ENCODE measurements around the gene DBP. TPM values are rescaled to one million over a fixed set of nuclear protein-coding genes. Genes with fewer than 3 reads are reported as not detected.

Gene DBP, protein sequence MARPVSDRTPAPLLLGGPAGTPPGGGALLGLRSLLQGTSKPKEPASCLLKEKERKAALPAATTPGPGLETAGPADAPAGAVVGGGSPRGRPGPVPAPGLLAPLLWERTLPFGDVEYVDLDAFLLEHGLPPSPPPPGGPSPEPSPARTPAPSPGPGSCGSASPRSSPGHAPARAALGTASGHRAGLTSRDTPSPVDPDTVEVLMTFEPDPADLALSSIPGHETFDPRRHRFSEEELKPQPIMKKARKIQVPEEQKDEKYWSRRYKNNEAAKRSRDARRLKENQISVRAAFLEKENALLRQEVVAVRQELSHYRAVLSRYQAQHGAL
- total RNA-seq = 7.6 TPM

DNA sequence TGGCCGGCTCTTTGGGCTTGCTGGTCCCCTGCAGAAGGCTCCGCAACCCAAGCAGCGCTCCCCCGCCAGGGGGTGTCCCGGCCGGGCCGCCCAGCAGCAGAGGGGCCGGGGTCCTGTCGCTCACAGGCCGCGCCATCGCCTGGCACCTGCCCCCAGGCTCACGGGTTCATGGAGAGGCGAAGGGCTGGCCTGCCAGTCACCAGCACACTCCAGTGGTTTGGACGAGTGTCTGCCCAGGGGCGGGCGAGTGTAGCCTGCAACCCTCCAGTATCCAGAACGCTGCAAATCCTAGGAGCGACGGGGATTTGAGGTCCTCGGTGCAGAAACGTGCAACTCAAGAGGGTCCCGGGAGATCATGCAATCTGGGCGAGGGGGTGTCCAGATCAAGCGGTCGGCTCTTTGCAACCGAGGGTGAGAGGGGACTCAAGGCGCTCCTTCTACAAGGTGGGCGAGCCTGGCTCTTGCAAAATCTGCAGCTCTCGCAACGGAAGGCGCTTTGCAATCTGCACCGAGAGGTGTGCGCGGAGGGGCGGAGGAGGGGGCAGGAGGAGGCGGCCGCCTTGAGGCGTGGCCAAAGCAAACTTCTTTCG, at the start of gene DBP:
TSS of gene DBP (minus strand) at position 521 of the 590 bp plus-strand sequence. CDS start at position 136, 385 bp downstream.

DNA sequence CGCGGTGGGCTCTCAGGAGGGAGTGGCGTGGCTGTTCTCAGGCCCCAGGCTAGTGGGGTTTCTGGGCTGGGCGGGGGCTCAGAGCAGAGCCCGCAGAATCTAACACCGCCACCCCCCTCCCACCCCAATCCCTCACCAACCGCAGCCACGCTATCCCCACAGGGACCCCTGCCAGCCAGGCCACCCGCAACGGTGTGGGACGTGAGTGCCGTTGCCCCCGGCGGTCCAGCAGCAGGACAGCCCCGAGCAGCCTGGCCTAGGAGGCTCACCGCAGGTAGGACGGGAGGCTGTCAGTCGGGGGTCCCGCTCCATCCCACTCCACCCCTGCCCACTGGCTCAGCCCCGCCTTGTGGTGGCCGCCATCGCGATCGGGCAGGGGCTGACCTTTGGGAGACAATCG, 35.8 kb upstream of the DBP start, which contains the start of gene NTN5:
TSS of gene NTN5 (minus strand) at position 24 of the 400 bp plus-strand sequence. CDS start 2,031 bp downstream, outside the sequence.

DNA sequence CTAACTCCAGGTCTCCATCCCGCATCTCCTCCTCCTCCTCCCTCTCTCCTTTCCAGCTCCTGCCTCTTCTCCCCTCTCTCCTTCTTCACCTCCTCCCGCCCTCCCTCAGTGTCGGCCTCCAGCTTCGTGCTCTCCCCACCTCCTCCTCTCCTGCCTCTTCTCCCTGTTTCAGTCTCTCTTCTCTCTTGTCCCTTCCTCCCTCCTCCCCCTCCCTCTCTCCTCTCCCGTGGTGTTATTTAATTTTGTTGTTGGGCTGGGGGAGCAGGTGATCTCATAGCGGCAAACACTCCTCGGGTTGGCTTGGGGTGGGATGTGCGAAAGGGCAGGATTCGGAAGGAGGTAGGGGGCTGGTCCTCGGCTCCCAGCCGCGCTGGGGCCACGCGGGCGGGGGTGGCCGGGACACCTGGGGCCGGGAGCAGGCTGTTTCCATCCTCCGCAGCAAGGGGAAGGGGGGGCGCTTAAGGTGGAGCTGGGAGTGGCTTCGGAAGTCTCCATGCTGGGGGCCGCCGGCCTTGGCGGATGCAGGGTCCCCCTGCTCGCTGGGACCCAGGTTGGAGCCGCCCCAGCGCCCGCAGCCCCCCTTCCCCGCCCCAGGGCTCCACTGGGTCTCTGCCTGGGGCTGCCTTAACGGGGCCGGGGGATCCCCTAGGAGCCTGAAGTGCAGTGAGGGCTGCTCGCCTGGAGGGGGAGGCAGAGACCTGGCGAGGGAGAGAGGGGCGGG, 9.0 kb upstream of the DBP start, which contains the start of gene CA11:
TSS of gene CA11 (minus strand) at position 187 of the 721 bp plus-strand sequence. CDS start 555 bp downstream, outside the sequence.

DNA sequence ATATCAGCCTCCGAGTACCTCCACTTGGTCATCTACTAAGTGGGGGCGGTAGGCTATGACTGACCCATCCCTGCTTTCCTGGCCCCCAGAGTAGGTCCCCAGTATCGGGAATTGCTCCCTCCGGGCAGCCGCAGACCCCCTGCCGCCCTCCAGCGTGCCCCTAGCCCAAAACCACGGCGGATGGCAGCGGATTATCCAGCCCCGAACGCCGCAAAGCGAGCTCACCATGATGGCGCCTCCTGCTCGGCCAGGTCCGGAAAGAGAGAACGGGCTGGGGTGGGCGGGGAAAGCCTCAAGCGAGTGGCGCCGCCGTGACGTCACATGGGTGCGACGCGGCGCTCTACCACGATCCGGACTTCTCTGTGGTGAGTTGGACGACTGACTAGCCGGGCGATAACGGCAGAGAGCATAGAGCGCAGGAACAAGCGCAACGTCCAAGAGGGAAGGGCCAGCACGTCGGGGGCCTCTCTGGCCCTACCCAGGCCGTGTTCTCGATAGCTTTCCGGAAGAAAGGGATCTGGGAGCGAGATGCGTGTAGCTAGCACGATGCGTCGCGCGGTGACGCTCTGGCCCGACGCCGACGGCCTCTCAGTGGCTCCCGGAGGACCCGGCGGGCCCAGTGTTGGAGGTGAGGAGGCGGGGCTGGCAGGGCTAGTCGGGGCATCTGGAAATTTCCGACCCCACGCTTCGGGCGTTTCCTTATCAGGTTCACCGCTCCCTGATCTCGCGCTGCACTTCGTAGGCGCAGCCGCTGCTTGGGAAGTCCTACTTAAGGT, 18.1 kb downstream of the DBP start, which contains the start of the genes RPL18 and SPHK2:
TSS of gene RPL18 (minus strand) at position 263 of the 776 bp plus-strand sequence. CDS start at position 228, 35 bp downstream.
TSS of gene SPHK2 (plus strand) at position 591 of the 776 bp plus-strand sequence. CDS start 1,009 bp downstream, outside the sequence.

DNA sequence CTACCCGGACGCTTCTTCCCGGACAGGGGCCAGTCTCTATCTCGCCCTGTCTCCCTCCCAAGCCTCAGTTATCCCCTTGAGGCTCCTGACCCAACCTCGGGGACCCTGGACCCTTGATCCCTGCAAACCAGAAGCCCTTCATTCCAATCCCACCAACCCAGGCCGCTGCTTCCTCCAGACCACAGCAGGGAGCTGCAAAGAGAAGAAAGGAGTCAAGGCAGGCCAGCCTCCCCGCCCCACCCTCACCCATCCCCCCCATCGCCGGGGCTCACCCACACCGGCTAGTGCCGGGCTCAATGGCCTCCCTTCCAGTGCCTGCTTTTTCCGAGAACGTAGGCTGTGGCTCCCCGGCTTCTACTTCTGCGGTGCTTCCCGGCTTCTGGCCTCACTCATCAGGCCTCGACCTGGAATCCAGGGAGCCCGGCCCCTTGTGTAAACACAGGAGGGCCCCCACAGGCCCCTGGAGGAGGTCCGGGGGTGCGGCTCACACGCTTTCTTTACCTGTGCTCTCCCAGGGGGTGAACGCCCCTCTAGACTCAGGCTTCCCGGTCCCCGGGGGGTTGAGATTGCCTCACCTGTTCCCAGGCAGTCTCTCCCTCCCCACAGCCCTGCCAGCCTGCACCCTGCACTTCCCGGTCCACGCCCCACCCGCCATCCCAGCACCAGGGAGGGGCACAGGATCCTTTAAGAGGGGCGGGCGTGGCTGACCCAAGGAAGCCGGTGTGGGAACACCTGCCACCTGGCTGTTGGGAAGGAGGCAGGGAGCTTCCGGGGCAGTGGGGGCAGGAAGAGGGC, 22.5 kb downstream of the DBP start, which contains the start of gene FAM83E:
TSS of gene FAM83E (minus strand) at position 641 of the 795 bp plus-strand sequence. CDS start 1,704 bp downstream, outside the sequence.

DNA sequence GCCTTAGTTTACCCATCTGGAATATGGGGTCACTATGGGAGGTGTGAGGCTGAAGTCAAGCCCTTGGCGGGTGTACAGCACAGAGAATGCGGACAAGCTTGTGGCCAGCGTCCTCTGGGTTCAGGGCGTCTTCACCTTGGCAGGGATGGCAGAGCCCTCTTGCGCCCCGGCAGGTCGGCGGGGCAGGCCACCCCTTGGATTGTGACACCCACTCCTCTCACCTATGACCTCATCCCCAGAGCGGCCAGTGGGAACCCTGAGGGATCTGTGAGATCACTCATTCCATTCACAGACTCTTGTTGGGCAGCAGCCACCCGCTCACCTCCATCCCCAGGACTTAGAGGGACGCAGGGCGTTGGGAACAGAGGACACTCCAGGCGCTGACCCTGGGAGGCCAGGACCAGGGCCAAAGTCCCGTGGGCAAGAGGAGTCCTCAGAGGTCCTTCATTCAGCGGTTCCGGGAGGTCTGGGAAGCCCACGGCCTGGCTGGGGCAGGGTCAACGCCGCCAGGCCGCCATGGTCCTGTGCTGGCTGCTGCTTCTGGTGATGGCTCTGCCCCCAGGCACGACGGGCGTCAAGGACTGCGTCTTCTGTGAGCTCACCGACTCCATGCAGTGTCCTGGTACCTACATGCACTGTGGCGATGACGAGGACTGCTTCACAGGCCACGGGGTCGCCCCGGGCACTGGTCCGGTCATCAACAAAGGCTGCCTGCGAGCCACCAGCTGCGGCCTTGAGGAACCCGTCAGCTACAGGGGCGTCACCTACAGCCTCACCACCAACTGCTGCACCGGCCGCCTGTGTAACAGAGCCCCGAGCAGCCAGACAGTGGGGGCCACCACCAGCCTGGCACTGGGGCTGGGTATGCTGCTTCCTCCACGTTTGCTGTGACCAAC, 30.5 kb downstream of the DBP start, which contains the start of gene SPACA4:
TSS of gene SPACA4 (plus strand) at position 280 of the 896 bp plus-strand sequence. CDS start at position 517, 237 bp downstream.

Other genes starting within 250 kb of the DBP start
- gene KDELR1, start 245.8 kb downstream of the DBP start, total RNA-seq = 35.3 TPM
- gene GRIN2D, start 243.7 kb downstream of the DBP start, total RNA-seq = 15.7 TPM
- gene GRWD1, start 191.4 kb downstream of the DBP start, total RNA-seq = 11.8 TPM
- gene KCNJ14, start 181.8 kb downstream of the DBP start, total RNA-seq = 0.92 TPM
- gene CYTH2, start 168.0 kb downstream of the DBP start, total RNA-seq = 57.7 TPM
- 16.4 TPM for gene LMTK3, start 125.5 kb downstream of the DBP start, total RNA-seq
- gene SULT2B1, start 85.2 kb downstream of the DBP start, total RNA-seq = not detected
- not detected for gene SPACA4, start 30.6 kb downstream of the DBP start, total RNA-seq
- gene FAM83E, start 22.3 kb downstream of the DBP start, total RNA-seq = not detected
- 1,122 TPM for gene RPL18, start 18.2 kb downstream of the DBP start, total RNA-seq
- 12.5 TPM for gene SPHK2, start 17.9 kb downstream of the DBP start, total RNA-seq
- gene CA11, start 8.8 kb upstream of the DBP start, total RNA-seq = 21.9 TPM
- gene NTN5, start 35.6 kb upstream of the DBP start, total RNA-seq = not detected
- gene FUT2, start 58.6 kb upstream of the DBP start, total RNA-seq = 0.46 TPM
- gene MAMSTR, start 82.3 kb upstream of the DBP start, total RNA-seq = 1.6 TPM
- gene RASIP1, start 103.2 kb upstream of the DBP start, total RNA-seq = 4.8 TPM
- gene IZUMO1, start 109.5 kb upstream of the DBP start, total RNA-seq = not detected
- 10.8 TPM for gene FUT1, start 115.3 kb upstream of the DBP start, total RNA-seq
- gene FGF21, start 118.1 kb upstream of the DBP start, total RNA-seq = not detected
- gene BCAT2, start 173.7 kb upstream of the DBP start, total RNA-seq = 17.1 TPM
- 5.3 TPM for gene HSD17B14, start 199.1 kb upstream of the DBP start, total RNA-seq
- 2.3 TPM for gene PLEKHA4, start 231.2 kb upstream of the DBP start, total RNA-seq
- 21.5 TPM for gene PPP1R15A, start 235.0 kb upstream of the DBP start, total RNA-seq

Measured in diencephalon (tissue), 1 donor.